Thymus (tissue), 11 donors: ENCODE data around the gene ADAMTS2. TPM values are rescaled to one million over a fixed set of nuclear protein-coding genes. Genes with fewer than 3 reads are reported as not detected.

Source experiments
- DNase-seq, 9 donors: peaks; one replicate each; pipeline ENCODE4 v3.0.0-alpha.2; 2013; ENCODE audit warnings: low spot score in 9 of 9, low read depth in 6 of 9, missing footprints in 1 of 9
- H3K27ac ChIP-seq, 2 donors: one replicate each; pipeline ENCODE4 v1.5.1; 2013; ENCODE audit warnings: control low read depth in 1 of 2, low read depth in 1 of 2, low read length in 1 of 2, mild to moderate bottlenecking in 1 of 2, moderate library complexity in 1 of 2
- H3K27me3 ChIP-seq, 2 donors: one replicate each; pipeline ENCODE4 v1.5.1; 2013; ENCODE audit warnings: low read length in 1 of 2; ENCODE audit not compliant: control insufficient read depth in 2 of 2, insufficient read depth in 1 of 2
- H3K36me3 ChIP-seq, 2 donors: one replicate each; pipeline ENCODE4 v1.5.1; 2013; ENCODE audit warnings: low read length in 1 of 2, mild to moderate bottlenecking in 1 of 2, moderate library complexity in 1 of 2; ENCODE audit not compliant: control insufficient read depth in 2 of 2, insufficient read depth in 2 of 2
- H3K4me1 ChIP-seq, 2 donors: one replicate each; pipeline ENCODE4 v1.5.1; 2013; ENCODE audit warnings: low read length in 2 of 2; ENCODE audit not compliant: control insufficient read depth in 2 of 2, insufficient read depth in 2 of 2
- H3K4me3 ChIP-seq, 2 donors: one replicate each; pipeline ENCODE4 v1.5.1; 2013; ENCODE audit warnings: low read length in 2 of 2, control low read depth in 1 of 2, mild to moderate bottlenecking in 1 of 2
- H3K9me3 ChIP-seq, 2 donors: one replicate each; pipeline ENCODE4 v1.5.1; 2013; ENCODE audit warnings: low read length in 1 of 2, mild to moderate bottlenecking in 1 of 2; ENCODE audit not compliant: control insufficient read depth in 2 of 2, insufficient read depth in 1 of 2
- WGBS: extraction: QIAGEN DNeasy Blood & Tissue Kit; methylation state at CpG from one replicate; pipeline ENCODE4 v1.1.7; 2013; 5-methylcytosine and 5-hydroxymethylcytosine counted together
- polyA plus RNA-seq: library from polyadenylated mRNA; stranded (reverse); fragments of 200-250 nt; gene quantifications from one replicate; pipeline ENCODE4 v1.2.3, GENCODE V29; 2013
- total RNA-seq: library from RNA; stranded (reverse); fragments of 120-200 nt; gene quantifications from one replicate; pipeline ENCODE4 v1.2.4, GENCODE V29; 2013
- donor health status: healthy.

The ADAMTS2 gene
- total and polyA plus RNA-seq, 2 donors: 1.3 to 1.4 TPM

DNA sequence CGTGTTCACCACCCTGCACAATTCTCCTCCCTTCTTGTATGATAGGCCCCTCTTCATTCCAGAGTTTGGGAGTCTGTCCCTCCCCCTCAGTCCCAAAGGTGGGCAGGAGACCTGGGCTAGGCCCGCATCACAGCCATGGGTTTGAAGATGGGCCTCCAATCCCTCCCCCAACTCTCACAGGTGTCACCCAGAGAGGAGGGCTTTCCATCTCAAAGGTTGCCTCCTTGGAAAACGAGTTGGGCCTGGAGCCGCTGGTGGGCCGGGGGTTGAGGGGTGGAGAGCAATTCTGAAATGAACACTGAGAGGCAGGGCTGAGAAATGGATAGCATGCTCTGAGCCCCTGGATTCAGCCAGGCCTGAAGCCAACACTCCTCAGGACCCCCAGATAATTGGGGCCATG is 6.2 kb downstream of the ADAMTS2 start:
- DNase-seq: no peak
- no peak overlapping the region for H3K27ac ChIP-seq
- H3K4me1 ChIP-seq: no peaks in the 10 kb centered on the region
- 95% methylated on average over 5 of the region's 5 CpGs for WGBS
- H3K9me3 ChIP-seq: no peaks in the 10 kb centered on the region
- peaks cover 20 to 37% of the 10 kb centered on the region in 2 donors for H3K27me3 ChIP-seq
- no peak overlapping the region for H3K4me3 ChIP-seq
- H3K36me3 ChIP-seq: no peaks in the 10 kb centered on the region

DNA sequence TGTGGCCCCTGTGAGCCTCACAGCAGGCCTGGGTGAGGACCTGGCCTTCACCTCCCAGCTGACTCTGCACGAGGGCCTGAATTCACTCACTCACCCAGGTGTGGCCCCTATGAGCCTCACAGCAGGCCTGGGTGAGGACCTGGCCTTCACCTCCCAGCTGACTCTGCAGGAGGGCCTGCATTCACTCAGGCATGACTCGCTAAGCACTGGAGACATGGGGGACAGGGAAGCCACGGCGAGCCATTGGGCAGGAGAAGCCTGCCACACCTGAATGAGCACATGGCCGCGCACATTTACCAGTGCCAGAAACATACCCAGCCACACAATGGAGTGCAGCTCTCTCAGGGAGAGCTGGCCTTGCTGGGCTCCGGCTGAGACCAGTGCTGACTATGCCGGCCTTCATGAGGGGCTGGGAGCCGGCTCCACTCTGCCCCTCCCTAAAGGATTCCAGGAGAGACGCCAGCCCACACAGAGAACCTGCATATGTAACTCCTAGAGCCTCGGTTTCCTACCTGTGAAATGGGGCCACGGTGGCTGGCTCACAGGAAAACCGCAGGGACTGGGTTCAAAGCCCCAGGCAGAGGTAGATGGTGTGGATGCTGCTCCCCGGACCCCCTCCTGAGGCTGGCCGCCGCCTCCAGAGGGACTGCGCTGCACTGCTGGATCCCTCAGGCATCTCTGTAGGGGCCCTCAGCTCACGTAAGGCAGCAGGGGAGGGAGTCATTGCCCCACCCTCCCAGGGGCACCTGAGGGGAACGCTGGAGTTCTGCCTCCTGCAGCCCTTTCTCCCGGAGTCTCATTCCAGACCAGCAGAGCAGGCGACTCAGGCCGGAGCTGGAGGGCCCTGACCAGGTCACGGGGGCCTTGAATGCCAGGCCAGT is 7.2 kb downstream of the ADAMTS2 start:
- H3K4me1 ChIP-seq: no peaks in the 10 kb centered on the region
- DNase-seq: no peak
- 93% methylated on average over 23 of the region's 23 CpGs for WGBS

DNA sequence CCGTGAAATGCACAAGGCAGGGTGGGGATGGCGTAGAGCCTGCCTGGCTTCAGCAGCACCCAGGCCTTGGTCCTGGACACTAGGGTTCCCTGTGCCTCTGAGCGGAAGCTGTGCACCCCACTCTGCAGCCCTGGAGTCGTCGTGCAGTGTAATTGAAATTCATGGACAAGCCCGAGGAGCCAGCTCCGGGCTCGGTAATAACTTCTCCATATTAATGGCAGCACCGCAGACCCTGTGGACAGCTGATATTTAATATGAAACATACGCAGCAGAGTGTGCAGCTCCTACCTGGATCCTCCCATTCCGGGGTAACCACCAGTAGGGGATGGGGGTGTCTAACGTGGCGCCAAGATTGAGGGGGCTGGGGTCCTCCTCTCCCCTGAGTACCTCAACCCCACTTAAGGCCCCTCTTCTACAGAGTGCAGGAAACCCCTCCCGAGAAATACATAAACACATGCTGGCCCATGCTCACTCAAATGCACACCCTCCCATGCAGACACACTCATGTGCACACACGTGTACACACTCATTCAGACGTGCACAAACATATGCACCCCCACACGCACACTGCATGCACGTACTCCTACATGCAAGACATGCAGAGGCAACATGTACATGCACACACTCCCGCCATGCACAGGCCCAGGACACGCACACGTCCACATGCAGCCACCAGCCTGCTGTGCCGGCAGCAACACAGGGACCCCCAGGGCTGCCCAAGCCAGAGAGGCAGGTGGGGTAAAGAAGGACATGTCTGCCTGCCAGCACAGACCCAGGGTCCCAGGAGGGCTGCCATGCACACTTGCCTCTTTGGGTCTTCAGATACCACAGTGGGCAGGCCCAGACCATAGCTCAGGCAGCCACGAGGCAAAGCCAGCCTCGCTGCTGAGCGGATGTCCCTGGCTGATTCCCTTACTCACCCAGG is 8.1 kb downstream of the ADAMTS2 start:
- Histone ChIP-seq H3K27ac (no peak overlapping the region), H3K9me3 (no peaks in the 10 kb centered on the region), H3K4me3 (no peak overlapping the region), H3K27me3 (peaks cover under 1 to 18% of the 10 kb centered on the region in 2 donors), H3K4me1 (no peaks in the 10 kb centered on the region), H3K36me3 (no peaks in the 10 kb centered on the region)
- DNase-seq: no peak
- WGBS: 93% methylated on average over 25 of the region's 25 CpGs

More for the DNA sequence above, 7.2 kb downstream of the ADAMTS2 start:
- Histone ChIP-seq H3K4me3 (no peak overlapping the region), H3K27me3 (peaks cover 9 to 27% of the 10 kb centered on the region in 2 donors), H3K36me3 (no peaks in the 10 kb centered on the region), H3K9me3 (no peaks in the 10 kb centered on the region), H3K27ac (no peak overlapping the region)

DNA sequence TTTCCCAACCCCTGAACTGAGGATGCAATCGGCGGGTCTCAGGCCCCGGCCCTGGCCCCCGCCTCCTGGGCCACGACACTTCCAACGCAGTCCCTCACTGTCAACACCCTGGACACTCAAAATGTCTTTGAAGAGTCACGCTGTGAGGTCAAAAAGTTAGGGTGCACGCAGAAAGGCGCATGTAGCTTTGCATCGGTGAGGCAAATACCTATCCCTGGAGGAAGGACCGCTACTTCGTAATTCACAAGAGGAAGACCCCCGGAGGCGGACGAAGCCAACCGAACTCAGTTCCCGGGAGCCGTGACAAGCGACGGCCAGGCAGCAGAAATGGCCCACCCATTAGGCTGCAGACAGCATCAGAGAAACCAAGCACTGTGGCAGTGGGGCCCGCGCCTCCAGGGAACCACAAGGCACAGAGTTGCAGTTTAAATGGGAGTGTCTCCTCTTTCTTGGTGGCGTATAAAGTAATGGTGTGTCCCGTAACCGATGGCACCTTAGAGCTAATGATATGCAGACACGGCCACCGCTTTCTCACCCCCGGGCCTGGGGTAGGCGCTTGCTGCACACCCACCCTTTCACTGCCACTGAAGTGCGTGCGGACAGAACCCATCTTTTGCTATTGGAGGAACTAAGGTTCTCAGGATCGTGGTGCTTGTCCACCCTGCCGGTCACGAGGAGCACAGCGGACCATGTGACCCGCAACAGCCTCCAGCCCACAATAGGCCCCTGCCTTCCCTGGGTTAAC is 9.0 kb downstream of the ADAMTS2 start:
- no peak for DNase-seq
- Histone ChIP-seq H3K4me3 (no peak overlapping the region), H3K4me1 (no peaks in the 10 kb centered on the region), H3K9me3 (no peaks in the 10 kb centered on the region), H3K36me3 (no peaks in the 10 kb centered on the region), H3K27me3 (peaks cover 0 to 11% of the 10 kb centered on the region in 2 donors), H3K27ac (no peak overlapping the region)
- WGBS: 77% methylated on average over 36 of the region's 36 CpGs

DNA sequence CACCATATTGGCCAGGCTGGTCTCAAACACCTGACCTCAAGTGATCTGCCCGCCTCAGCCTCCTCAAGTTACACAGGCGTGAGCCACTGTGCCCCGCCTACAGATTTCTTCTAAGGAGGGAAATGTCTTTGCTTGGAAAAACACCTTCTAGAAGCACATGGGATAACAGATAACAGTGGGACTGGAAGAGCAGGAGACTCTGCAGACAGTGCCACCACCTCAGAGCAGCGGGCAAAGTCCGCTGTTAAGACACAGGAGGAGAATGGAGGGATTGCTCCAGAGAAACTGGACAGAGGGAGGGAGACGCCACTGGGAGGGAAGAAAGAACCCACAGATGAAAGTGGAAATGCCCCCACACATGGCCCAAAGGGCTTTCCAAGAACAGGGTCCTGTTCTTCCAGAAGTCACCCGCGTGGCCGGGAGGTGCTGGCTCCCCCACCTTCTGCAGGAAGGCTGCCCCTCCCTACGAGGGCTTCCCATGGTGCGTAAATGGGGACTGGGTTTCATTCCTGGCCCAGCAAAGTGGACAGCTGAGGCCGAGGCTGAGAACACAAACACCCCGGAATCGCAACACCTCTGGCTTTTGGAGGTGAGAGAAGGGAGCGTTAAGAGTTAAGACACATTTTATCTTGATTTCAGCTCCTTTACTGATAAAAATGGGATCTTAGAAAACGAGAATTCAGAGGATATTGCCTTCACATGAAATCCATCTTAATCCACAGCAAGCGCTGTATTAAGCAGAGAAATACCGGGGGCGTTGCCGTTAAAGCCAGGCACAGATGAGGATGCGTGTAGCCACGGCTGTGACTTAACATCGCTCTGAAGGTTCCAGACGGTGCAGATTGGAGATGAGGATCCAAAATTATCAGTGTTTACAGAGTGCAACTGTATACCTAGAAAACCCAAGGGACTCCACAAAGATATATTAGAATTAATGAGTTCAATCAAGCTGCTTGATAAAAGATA is 11.2 kb downstream of the ADAMTS2 start:
- WGBS: 82% methylated on average over 24 of the region's 24 CpGs
- no peak for DNase-seq
- no peaks in the 10 kb centered on the region for H3K4me1 ChIP-seq

DNA sequence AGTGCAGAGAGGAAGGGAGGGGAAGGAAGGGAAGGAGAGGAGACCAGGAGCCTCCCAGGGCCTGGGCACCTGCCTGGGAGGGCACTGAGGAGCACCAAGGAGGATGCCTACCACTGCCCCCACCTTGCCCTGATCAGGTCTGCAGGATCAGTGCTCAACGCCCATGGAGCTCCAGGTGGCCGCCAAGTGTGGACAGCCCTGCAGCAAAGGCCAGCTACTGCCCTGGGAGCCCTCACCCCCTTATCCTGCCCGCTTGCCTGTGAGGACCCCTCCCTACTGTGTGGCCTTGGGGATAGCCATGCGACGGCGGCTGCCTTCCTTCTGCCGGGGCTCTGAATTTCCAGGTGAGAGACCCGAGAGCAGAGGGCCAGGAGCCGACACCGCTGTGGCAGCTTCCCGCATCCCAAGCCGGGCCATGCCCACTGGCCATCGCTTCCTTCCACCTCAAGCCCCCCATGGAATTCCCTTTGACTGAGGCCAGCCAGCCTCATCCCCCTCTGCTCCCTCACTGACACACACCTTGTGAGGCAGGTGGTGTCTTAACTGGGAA is 12.4 kb downstream of the ADAMTS2 start:
- Histone ChIP-seq H3K27ac (no peak overlapping the region), H3K4me3 (no peak overlapping the region), H3K9me3 (no peaks in the 10 kb centered on the region), H3K4me1 (no peaks in the 10 kb centered on the region), H3K36me3 (no peaks in the 10 kb centered on the region), H3K27me3 (peaks cover 0 to 10% of the 10 kb centered on the region in 2 donors)
- DNase-seq: no peak
- 95% methylated on average over 13 of the region's 13 CpGs for WGBS

More for the DNA sequence above, 11.2 kb downstream of the ADAMTS2 start:
- Histone ChIP-seq H3K4me3 (no peak overlapping the region), H3K9me3 (no peaks in the 10 kb centered on the region), H3K27ac (no peak overlapping the region), H3K36me3 (no peaks in the 10 kb centered on the region), H3K27me3 (peaks cover 0 to 10% of the 10 kb centered on the region in 2 donors)

DNA sequence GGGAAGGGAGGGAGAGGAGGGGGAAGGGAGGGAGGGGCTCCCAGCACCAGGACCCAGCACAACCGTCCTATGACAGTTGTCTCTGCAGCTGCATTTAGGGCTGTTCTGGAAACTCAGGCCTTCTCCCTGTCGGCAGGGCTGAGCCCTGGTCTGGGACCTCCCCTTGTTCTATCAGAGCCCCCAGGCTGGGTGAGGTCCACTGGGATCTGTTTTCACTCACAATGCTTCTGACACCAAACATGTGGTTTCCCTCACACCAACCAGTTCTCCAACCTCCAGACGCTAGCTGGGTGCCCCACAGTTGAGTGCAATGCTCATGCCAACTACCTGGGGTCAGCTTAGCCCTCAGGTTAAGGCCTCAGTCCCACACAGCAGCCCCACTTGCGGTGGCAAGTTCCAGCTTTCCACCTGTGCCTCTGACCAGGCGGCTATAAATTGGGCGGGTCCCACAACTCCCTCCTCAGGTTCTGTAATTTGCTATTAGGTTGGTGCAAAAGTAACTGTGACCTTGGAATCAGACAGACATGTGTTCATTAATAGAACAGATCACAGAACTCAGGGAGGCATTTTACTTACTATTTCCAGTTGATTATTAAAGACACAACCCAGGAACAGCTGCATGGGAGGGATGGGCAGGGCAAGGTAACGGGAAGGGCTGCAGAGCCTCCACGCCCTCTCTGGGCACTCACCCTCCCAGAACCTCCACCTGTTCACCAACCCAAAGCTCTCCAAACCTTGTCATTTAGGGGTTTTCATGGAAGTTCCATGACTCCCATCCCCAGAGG is 13.5 kb downstream of the ADAMTS2 start:
- Histone ChIP-seq H3K27me3 (peaks cover 0 to 9% of the 10 kb centered on the region in 2 donors), H3K27ac (no peak overlapping the region), H3K4me1 (peaks cover 0 to 2% of the 10 kb centered on the region in 2 donors), H3K4me3 (no peak overlapping the region), H3K36me3 (no peaks in the 10 kb centered on the region), H3K9me3 (no peaks in the 10 kb centered on the region)
- 88% methylated on average over 8 of the region's 8 CpGs for WGBS
- DNase-seq: no peak
